Activated T-cell treated with anti-CD3 and anti-CD28 coated beads, Interleukin-2, amount 50 U/mL, for 72 hours (primary cell): Measurements from ENCODE around the gene POMT2. TPM values are rescaled to one million over a fixed set of nuclear protein-coding genes. Genes with fewer than 3 reads are reported as not detected.

Experiments used
- ATAC-seq, 2 donors: fragments of 150-1000 bp; cut with Tn5 transposase; replicated peaks in 1 of 2; 2 replicates each; pipeline ENCODE4 v1.10.0; 2021; ENCODE audit warnings: moderate library complexity in 2 of 2, mild to moderate bottlenecking in 1 of 2
- DNase-seq, 2 donors: peaks; one replicate each; pipeline ENCODE4 v3.0.0; 2021 to 2022; ENCODE audit warnings: mixed read lengths in 1 of 2
- H3K27ac Mint-ChIP-seq: one replicate; pipeline ENCODE4 v1.8.0; 2022; ENCODE audit warnings: mild to moderate bottlenecking, moderate library complexity, mixed read lengths
- H3K27me3 Mint-ChIP-seq: one replicate; pipeline ENCODE4 v1.8.0; 2022; ENCODE audit warnings: low read depth, mixed read lengths
- H3K36me3 Mint-ChIP-seq, 2 donors: one replicate each; pipeline ENCODE4 v1.8.0; 2022; ENCODE audit warnings: mixed read lengths in 2 of 2, mild to moderate bottlenecking in 1 of 2; ENCODE audit not compliant: insufficient read depth in 2 of 2
- H3K4me1 Mint-ChIP-seq: one replicate; pipeline ENCODE4 v1.8.0; 2022; ENCODE audit warnings: low read depth, mixed read lengths
- H3K4me3 Mint-ChIP-seq, 2 donors: one replicate each; pipeline ENCODE4 v1.8.0; 2022; ENCODE audit warnings: mild to moderate bottlenecking in 2 of 2, mixed read lengths in 2 of 2, moderate library complexity in 2 of 2
- H3K9me3 Mint-ChIP-seq, 2 donors: one replicate each; pipeline ENCODE4 v1.8.0; 2022; ENCODE audit warnings: mixed read lengths in 2 of 2
- total RNA-seq, 2 donors: library from RNA; stranded (reverse); gene quantifications; one replicate each; pipeline ENCODE4 v1.2.3, GENCODE V29; 2022

The POMT2 gene
- total RNA-seq, 2 donors from 2014 or later = 14.7 to 18.1 TPM

GRCh38 chr14:77225892-77226557, 94.7 kb downstream of the POMT2 start:
- no peak for ATAC-seq
- DNase-seq = no peak
- H3K4me3 Mint-ChIP-seq = no peak overlapping the region
- H3K36me3 Mint-ChIP-seq = no peaks in the 10 kb centered on the region
- H3K27ac Mint-ChIP-seq = no peak overlapping the region
- H3K9me3 Mint-ChIP-seq = peaks cover 1 to 2% of the 10 kb centered on the region in 2 donors
- H3K4me1 Mint-ChIP-seq = peaks cover 5% of the 10 kb centered on the region
- H3K27me3 Mint-ChIP-seq = peaks cover 8% of the 10 kb centered on the region

GRCh38 chr14:77225254-77225653, 95.4 kb downstream of the POMT2 start:
- no peaks in the 10 kb centered on the region for H3K36me3 Mint-ChIP-seq
- H3K4me3 Mint-ChIP-seq = no peak overlapping the region
- H3K27me3 Mint-ChIP-seq = peaks cover 8% of the 10 kb centered on the region
- H3K4me1 Mint-ChIP-seq = peaks cover 5% of the 10 kb centered on the region
- no peak for ATAC-seq
- no peak for DNase-seq
- peaks cover 1 to 2% of the 10 kb centered on the region in 2 donors for H3K9me3 Mint-ChIP-seq
- no peak overlapping the region for H3K27ac Mint-ChIP-seq

Other genes with a start within 250 kb of the POMT2 start
- gene CIPC, start 222.6 kb downstream of the POMT2 start, total RNA-seq = 1 to 10 TPM; 5.1 to 6.4 TPM
- gene ZDHHC22, start 179.1 kb downstream of the POMT2 start, total RNA-seq = not detected
- 1 to 10 TPM; 1.9 to 2.1 TPM for gene TMEM63C, start 139.1 kb downstream of the POMT2 start, total RNA-seq
- gene NGB, start 49.7 kb downstream of the POMT2 start, total RNA-seq = not detected
- 10 to 100 TPM; 27.0 to 33.2 TPM for gene GSTZ1, start 153 bp upstream of the POMT2 start, total RNA-seq
- 10 to 100 TPM; 27.5 to 36.1 TPM for gene TMED8, start 56.2 kb upstream of the POMT2 start, total RNA-seq
- under 1 TPM; 0.19 to 0.76 TPM for gene SAMD15, start 56.5 kb upstream of the POMT2 start, total RNA-seq
- gene NOXRED1, start 102.6 kb upstream of the POMT2 start, total RNA-seq = 1 to 10 TPM; 1.2 to 1.7 TPM
- 10 to 100 TPM; 18.9 to 25.5 TPM for gene VIPAS39, start 136.7 kb upstream of the POMT2 start, total RNA-seq
- 100 to 1,000 TPM in 1 of 2 donors, 10 to 100 TPM in 1; 79.1 to 101 TPM for gene AHSA1, start 137.2 kb upstream of the POMT2 start, total RNA-seq
- not detected for gene ISM2, start 177.9 kb upstream of the POMT2 start, total RNA-seq